ENCODE results near the gene ACTN4.
"Not testable (repeated sequence)": the region's sequence is repeated elsewhere in the genome, so short reads cannot be mapped to it uniquely, and the experiment has no call there.

The ACTN4 gene

GRCh38 chr19:38744298-38744681, 96.8 kb downstream of the ACTN4 start, which contains the start of gene CAPN12:
TSS of gene CAPN12 (minus strand) at chr19:38744474. CDS start at chr19:38744165, 309 bp downstream.
- no peaks in the 10 kb centered on the region for H3K4me1 ChIP-seq (ENCODE audit: control insufficient read depth, insufficient read depth, low read length, poor library complexity, severe bottlenecking)
- no peaks in the 10 kb centered on the region for H3K9me3 ChIP-seq (ENCODE audit: control insufficient read depth, low read length)
- no peak within 1 kb of the TSS for H3K4me3 ChIP-seq (ENCODE audit: insufficient read depth, low read depth, low read length, poor library complexity, severe bottlenecking)
- H3K36me3 ChIP-seq (ENCODE audit: control insufficient read depth, insufficient read depth, low read length), result no peaks in the 10 kb centered on the region
- H3K27ac ChIP-seq (ENCODE audit: insufficient read depth, low read length, poor library complexity, severe bottlenecking), result no peak within 1 kb of the TSS
- DNase-seq, result no peak
- H3K27me3 ChIP-seq (replicated peaks; ENCODE audit: control insufficient read depth, insufficient read depth, low read length, poor library complexity, severe bottlenecking), result no peaks in the 10 kb centered on the region

GRCh38 chr19:38744874-38745273, 97.4 kb downstream of the ACTN4 start:
- no peak for DNase-seq
- no peak overlapping the region for H3K27ac ChIP-seq (ENCODE audit: insufficient read depth, low read length, poor library complexity, severe bottlenecking)
- no peaks in the 10 kb centered on the region for H3K27me3 ChIP-seq (replicated peaks; ENCODE audit: control insufficient read depth, insufficient read depth, low read length, poor library complexity, severe bottlenecking)
- H3K36me3 ChIP-seq (ENCODE audit: control insufficient read depth, insufficient read depth, low read length), result no peaks in the 10 kb centered on the region
- H3K9me3 ChIP-seq (ENCODE audit: control insufficient read depth, low read length), result no peaks in the 10 kb centered on the region
- no peaks in the 10 kb centered on the region for H3K4me1 ChIP-seq (ENCODE audit: control insufficient read depth, insufficient read depth, low read length, poor library complexity, severe bottlenecking)
- H3K4me3 ChIP-seq (ENCODE audit: insufficient read depth, low read depth, low read length, poor library complexity, severe bottlenecking), result no peak overlapping the region

GRCh38 chr19:38745316-38745715, 97.9 kb downstream of the ACTN4 start:
- DNase-seq, result no peak
- H3K36me3 ChIP-seq (ENCODE audit: control insufficient read depth, insufficient read depth, low read length), result no peaks in the 10 kb centered on the region
- no peak overlapping the region for H3K27ac ChIP-seq (ENCODE audit: insufficient read depth, low read length, poor library complexity, severe bottlenecking)
- no peaks in the 10 kb centered on the region for H3K9me3 ChIP-seq (ENCODE audit: control insufficient read depth, low read length)
- H3K27me3 ChIP-seq (replicated peaks; ENCODE audit: control insufficient read depth, insufficient read depth, low read length, poor library complexity, severe bottlenecking), result no peaks in the 10 kb centered on the region
- H3K4me3 ChIP-seq (ENCODE audit: insufficient read depth, low read depth, low read length, poor library complexity, severe bottlenecking), result no peak overlapping the region
- H3K4me1 ChIP-seq (ENCODE audit: control insufficient read depth, insufficient read depth, low read length, poor library complexity, severe bottlenecking), result no peaks in the 10 kb centered on the region

GRCh38 chr19:38753783-38754182, 106.3 kb downstream of the ACTN4 start:
- H3K27me3 ChIP-seq (replicated peaks; ENCODE audit: control insufficient read depth, insufficient read depth, low read length, poor library complexity, severe bottlenecking); H3K4me3 ChIP-seq (ENCODE audit: insufficient read depth, low read depth, low read length, poor library complexity, severe bottlenecking); DNase-seq; H3K4me1 ChIP-seq (ENCODE audit: control insufficient read depth, insufficient read depth, low read length, poor library complexity, severe bottlenecking); H3K27ac ChIP-seq (ENCODE audit: insufficient read depth, low read length, poor library complexity, severe bottlenecking); H3K9me3 ChIP-seq (ENCODE audit: control insufficient read depth, low read length); H3K36me3 ChIP-seq (ENCODE audit: control insufficient read depth, insufficient read depth, low read length): not testable (repeated sequence)

- not testable (repeated sequence) for DNase-seq; H3K4me3 ChIP-seq (ENCODE audit: insufficient read depth, low read depth, low read length, poor library complexity, severe bottlenecking); H3K27ac ChIP-seq (ENCODE audit: insufficient read depth, low read length, poor library complexity, severe bottlenecking); H3K9me3 ChIP-seq (ENCODE audit: control insufficient read depth, low read length); H3K27me3 ChIP-seq (replicated peaks; ENCODE audit: control insufficient read depth, insufficient read depth, low read length, poor library complexity, severe bottlenecking); H3K4me1 ChIP-seq (ENCODE audit: control insufficient read depth, insufficient read depth, low read length, poor library complexity, severe bottlenecking); H3K36me3 ChIP-seq (ENCODE audit: control insufficient read depth, insufficient read depth, low read length)
Measured at GRCh38 chr19:38754196-38754595, 106.7 kb downstream of the ACTN4 start.

- Histone ChIP-seq H3K4me3 (ENCODE audit: insufficient read depth, low read depth, low read length, poor library complexity, severe bottlenecking) (no peak overlapping the region), H3K36me3 (ENCODE audit: control insufficient read depth, insufficient read depth, low read length) (no peaks in the 10 kb centered on the region), H3K27ac (ENCODE audit: insufficient read depth, low read length, poor library complexity, severe bottlenecking) (no peak overlapping the region), H3K9me3 (ENCODE audit: control insufficient read depth, low read length) (no peaks in the 10 kb centered on the region), H3K27me3 (replicated peaks; ENCODE audit: control insufficient read depth, insufficient read depth, low read length, poor library complexity, severe bottlenecking) (no peaks in the 10 kb centered on the region), H3K4me1 (ENCODE audit: control insufficient read depth, insufficient read depth, low read length, poor library complexity, severe bottlenecking) (no peaks in the 10 kb centered on the region)
- DNase-seq, result no peak
Measured at GRCh38 chr19:38759590-38760003, 112.1 kb downstream of the ACTN4 start.

GRCh38 chr19:38760805-38761517, 113.5 kb downstream of the ACTN4 start:
- not testable (repeated sequence) for H3K27me3 ChIP-seq (replicated peaks; ENCODE audit: control insufficient read depth, insufficient read depth, low read length, poor library complexity, severe bottlenecking); H3K36me3 ChIP-seq (ENCODE audit: control insufficient read depth, insufficient read depth, low read length)

GRCh38 chr19:38761884-38762389, 114.5 kb downstream of the ACTN4 start:
- not testable (repeated sequence) for DNase-seq; H3K27me3 ChIP-seq (replicated peaks; ENCODE audit: control insufficient read depth, insufficient read depth, low read length, poor library complexity, severe bottlenecking); H3K4me3 ChIP-seq (ENCODE audit: insufficient read depth, low read depth, low read length, poor library complexity, severe bottlenecking); H3K4me1 ChIP-seq (ENCODE audit: control insufficient read depth, insufficient read depth, low read length, poor library complexity, severe bottlenecking); H3K9me3 ChIP-seq (ENCODE audit: control insufficient read depth, low read length); H3K36me3 ChIP-seq (ENCODE audit: control insufficient read depth, insufficient read depth, low read length); H3K27ac ChIP-seq (ENCODE audit: insufficient read depth, low read length, poor library complexity, severe bottlenecking)

More at GRCh38 chr19:38760805-38761517, 113.5 kb downstream of the ACTN4 start:
- not testable (repeated sequence) for H3K4me3 ChIP-seq (ENCODE audit: insufficient read depth, low read depth, low read length, poor library complexity, severe bottlenecking); H3K4me1 ChIP-seq (ENCODE audit: control insufficient read depth, insufficient read depth, low read length, poor library complexity, severe bottlenecking); H3K27ac ChIP-seq (ENCODE audit: insufficient read depth, low read length, poor library complexity, severe bottlenecking); H3K9me3 ChIP-seq (ENCODE audit: control insufficient read depth, low read length); DNase-seq

- Histone ChIP-seq H3K27me3 (replicated peaks; ENCODE audit: control insufficient read depth, insufficient read depth, low read length, poor library complexity, severe bottlenecking) (no peaks in the 10 kb centered on the region), H3K36me3 (ENCODE audit: control insufficient read depth, insufficient read depth, low read length) (no peaks in the 10 kb centered on the region), H3K27ac (ENCODE audit: insufficient read depth, low read length, poor library complexity, severe bottlenecking) (no peak overlapping the region), H3K4me1 (ENCODE audit: control insufficient read depth, insufficient read depth, low read length, poor library complexity, severe bottlenecking) (no peaks in the 10 kb centered on the region), H3K9me3 (ENCODE audit: control insufficient read depth, low read length) (no peaks in the 10 kb centered on the region), H3K4me3 (ENCODE audit: insufficient read depth, low read depth, low read length, poor library complexity, severe bottlenecking) (no peak overlapping the region)
- DNase-seq, result no peak
Measured at GRCh38 chr19:38763795-38764220, 116.4 kb downstream of the ACTN4 start.

GRCh38 chr19:38765214-38765613, 117.8 kb downstream of the ACTN4 start:
- H3K27ac ChIP-seq (ENCODE audit: insufficient read depth, low read length, poor library complexity, severe bottlenecking), result no peak overlapping the region
- no peaks in the 10 kb centered on the region for H3K4me1 ChIP-seq (ENCODE audit: control insufficient read depth, insufficient read depth, low read length, poor library complexity, severe bottlenecking)
- H3K36me3 ChIP-seq (ENCODE audit: control insufficient read depth, insufficient read depth, low read length), result no peaks in the 10 kb centered on the region
- H3K27me3 ChIP-seq (replicated peaks; ENCODE audit: control insufficient read depth, insufficient read depth, low read length, poor library complexity, severe bottlenecking), result no peaks in the 10 kb centered on the region
- no peak for DNase-seq
- no peaks in the 10 kb centered on the region for H3K9me3 ChIP-seq (ENCODE audit: control insufficient read depth, low read length)
- no peak overlapping the region for H3K4me3 ChIP-seq (ENCODE audit: insufficient read depth, low read depth, low read length, poor library complexity, severe bottlenecking)
